Measurements from ENCODE around the gene SMPD2. TPM values are rescaled to one million over a fixed set of nuclear protein-coding genes. Genes with fewer than 3 reads are reported as not detected.

Gene SMPD2
- total and polyA plus RNA-seq, 2 experiments from 2014 or later, result 11.1 to 12.5 TPM

DNA sequence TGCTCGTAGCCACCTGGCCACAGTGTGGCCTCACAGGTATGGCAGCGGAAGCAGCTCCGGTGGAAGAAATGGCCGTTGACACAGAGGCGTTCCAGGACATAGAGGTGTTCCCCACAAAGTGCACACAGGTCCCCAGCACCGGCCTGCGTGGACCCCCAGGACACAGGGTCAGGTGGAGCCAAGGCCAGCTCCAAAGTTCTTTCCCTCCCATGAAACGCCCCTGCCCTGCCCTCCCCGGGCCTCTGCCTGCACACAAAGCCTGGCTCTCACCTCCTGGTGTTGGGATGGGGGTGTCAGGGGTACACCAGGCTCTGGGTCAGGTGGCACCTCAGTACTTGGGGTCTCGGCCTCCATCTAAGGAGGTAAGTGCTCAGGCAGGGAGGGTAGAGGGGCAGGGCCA is 6.6 kb downstream of the SMPD2 start:
- no peaks in the 10 kb centered on the region for H3K9me3 ChIP-seq (ENCODE audit: low read depth)
- no peak overlapping the region for H3K4me3 ChIP-seq
- no peaks in the 10 kb centered on the region for H3K27me3 ChIP-seq
- H3K27ac ChIP-seq, result no peak overlapping the region
- no peaks in the 10 kb centered on the region for H3K4me1 ChIP-seq (ENCODE audit: low read depth)
- TF ChIP-seq, protein P1, sequence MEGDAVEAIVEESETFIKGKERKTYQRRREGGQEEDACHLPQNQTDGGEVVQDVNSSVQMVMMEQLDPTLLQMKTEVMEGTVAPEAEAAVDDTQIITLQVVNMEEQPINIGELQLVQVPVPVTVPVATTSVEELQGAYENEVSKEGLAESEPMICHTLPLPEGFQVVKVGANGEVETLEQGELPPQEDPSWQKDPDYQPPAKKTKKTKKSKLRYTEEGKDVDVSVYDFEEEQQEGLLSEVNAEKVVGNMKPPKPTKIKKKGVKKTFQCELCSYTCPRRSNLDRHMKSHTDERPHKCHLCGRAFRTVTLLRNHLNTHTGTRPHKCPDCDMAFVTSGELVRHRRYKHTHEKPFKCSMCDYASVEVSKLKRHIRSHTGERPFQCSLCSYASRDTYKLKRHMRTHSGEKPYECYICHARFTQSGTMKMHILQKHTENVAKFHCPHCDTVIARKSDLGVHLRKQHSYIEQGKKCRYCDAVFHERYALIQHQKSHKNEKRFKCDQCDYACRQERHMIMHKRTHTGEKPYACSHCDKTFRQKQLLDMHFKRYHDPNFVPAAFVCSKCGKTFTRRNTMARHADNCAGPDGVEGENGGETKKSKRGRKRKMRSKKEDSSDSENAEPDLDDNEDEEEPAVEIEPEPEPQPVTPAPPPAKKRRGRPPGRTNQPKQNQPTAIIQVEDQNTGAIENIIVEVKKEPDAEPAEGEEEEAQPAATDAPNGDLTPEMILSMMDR (IDR thresholded peaks at IDR 0.05; ENCODE audit: low read depth, low read length), result no peak
- no peaks in the 10 kb centered on the region for H3K36me3 ChIP-seq
- no peak for DNase-seq (ENCODE audit: low read depth in 1 of 2, low spot score in 1 of 2)

GRCh38 chr6:109447878-109448555 is 7.5 kb downstream of the SMPD2 start:
- Histone ChIP-seq H3K4me3 (no peak overlapping the region), H3K9me3 (ENCODE audit: low read depth) (no peaks in the 10 kb centered on the region), H3K36me3 (no peaks in the 10 kb centered on the region), H3K27me3 (no peaks in the 10 kb centered on the region), H3K27ac (no peak overlapping the region), H3K4me1 (ENCODE audit: low read depth) (no peaks in the 10 kb centered on the region)
- peak in 1 of 2 donors; percentile 20 for DNase-seq (ENCODE audit: low read depth in 1 of 2, low spot score in 1 of 2)
- TF ChIP-seq, protein P1 (IDR thresholded peaks at IDR 0.05; ENCODE audit: low read depth, low read length), result no peak

DNA sequence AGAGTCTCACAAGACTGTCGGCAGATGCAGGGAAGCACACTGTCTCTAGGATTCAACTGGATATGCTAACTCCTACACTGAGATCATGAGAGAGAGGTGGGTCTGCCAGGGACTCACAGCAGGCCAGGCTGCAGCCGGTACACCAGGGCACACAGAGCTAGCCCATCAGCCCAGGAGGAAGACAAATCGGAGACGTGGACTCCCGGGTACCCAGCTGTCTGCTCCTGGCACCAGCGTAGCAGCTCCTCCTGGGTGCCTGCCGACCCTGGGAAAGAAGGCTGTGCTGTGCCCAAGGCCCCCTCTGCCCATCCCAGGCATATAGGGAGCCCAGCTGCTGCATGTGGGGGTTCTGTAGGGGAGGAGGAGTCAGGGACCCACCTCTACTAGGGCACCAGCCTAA is 8.1 kb downstream of the SMPD2 start:
- no peak overlapping the region for H3K4me3 ChIP-seq
- no peak for DNase-seq (ENCODE audit: low read depth in 1 of 2, low spot score in 1 of 2)
- H3K4me1 ChIP-seq (ENCODE audit: low read depth), result no peaks in the 10 kb centered on the region
- no peaks in the 10 kb centered on the region for H3K36me3 ChIP-seq
- TF ChIP-seq, protein P1 (IDR thresholded peaks at IDR 0.05; ENCODE audit: low read depth, low read length), result no peak
- H3K27ac ChIP-seq, result no peak overlapping the region
- H3K27me3 ChIP-seq, result no peaks in the 10 kb centered on the region
- no peaks in the 10 kb centered on the region for H3K9me3 ChIP-seq (ENCODE audit: low read depth)

DNA sequence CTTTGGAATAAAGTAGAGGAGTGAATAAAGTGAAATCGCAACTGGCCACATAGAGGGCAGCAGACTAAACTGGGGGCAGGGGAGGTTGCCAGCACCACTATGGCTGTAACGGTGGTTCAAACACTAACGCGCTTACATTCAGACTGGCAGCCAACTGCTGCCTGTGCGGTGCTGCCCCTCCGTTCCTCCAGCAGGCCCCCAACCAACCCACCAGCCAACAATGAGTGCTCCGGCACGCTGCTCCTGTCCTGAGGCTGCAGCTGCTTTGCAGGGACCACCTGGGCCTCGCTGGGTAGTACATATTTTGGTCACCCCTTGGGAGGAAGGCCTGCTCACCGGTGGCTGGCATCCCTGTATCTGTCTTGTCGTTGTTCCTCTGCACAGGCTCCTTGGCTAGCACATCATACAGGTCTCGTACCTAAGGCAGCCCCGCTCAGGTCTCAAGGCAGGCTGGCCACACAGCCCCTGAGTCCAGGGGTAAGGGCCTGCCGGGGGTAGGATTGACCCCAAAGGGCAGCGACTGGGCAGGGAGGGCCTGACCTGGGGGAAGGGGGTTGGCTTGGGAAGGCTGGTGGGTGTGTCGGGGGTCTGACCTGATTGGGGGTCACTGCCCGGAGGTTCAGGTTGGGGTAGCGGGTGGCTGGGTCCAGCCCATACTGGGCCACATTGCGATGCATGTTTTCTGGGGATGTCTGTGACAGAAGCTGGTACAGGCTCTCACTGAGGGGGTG is 8.7 kb downstream of the SMPD2 start:
- no peaks in the 10 kb centered on the region for H3K27me3 ChIP-seq
- H3K4me3 ChIP-seq, result no peak overlapping the region
- TF ChIP-seq, protein P1 (IDR thresholded peaks at IDR 0.05; ENCODE audit: low read depth, low read length), result no peak
- no peaks in the 10 kb centered on the region for H3K4me1 ChIP-seq (ENCODE audit: low read depth)
- H3K36me3 ChIP-seq, result no peaks in the 10 kb centered on the region
- DNase-seq (ENCODE audit: low read depth in 1 of 2, low spot score in 1 of 2), result no peak
- H3K9me3 ChIP-seq (ENCODE audit: low read depth), result no peaks in the 10 kb centered on the region
- H3K27ac ChIP-seq, result no peak overlapping the region

GRCh38 chr6:109449795-109450673 is 9.5 kb downstream of the SMPD2 start:
- TF ChIP-seq, protein P1 (IDR thresholded peaks at IDR 0.05; ENCODE audit: low read depth, low read length), result no peak
- no peak for DNase-seq (ENCODE audit: low read depth in 1 of 2, low spot score in 1 of 2)
- no peaks in the 10 kb centered on the region for H3K36me3 ChIP-seq

More at GRCh38 chr6:109449795-109450673, 9.5 kb downstream of the SMPD2 start:
- H3K4me1 ChIP-seq (ENCODE audit: low read depth), result no peaks in the 10 kb centered on the region
- no peaks in the 10 kb centered on the region for H3K9me3 ChIP-seq (ENCODE audit: low read depth)
- H3K27ac ChIP-seq, result no peak overlapping the region
- no peak overlapping the region for H3K4me3 ChIP-seq
- H3K27me3 ChIP-seq, result peaks cover 2% of the 10 kb centered on the region
